ENCODE data around the gene LONP1. TPM values are rescaled to one million over a fixed set of nuclear protein-coding genes. Genes with fewer than 3 reads are reported as not detected.

Gene LONP1
- total RNA-seq, 6 experiments from 2014 or later: 67.9 to 86.0 (median 72.9) TPM

- TF ChIP-seq, protein P1, sequence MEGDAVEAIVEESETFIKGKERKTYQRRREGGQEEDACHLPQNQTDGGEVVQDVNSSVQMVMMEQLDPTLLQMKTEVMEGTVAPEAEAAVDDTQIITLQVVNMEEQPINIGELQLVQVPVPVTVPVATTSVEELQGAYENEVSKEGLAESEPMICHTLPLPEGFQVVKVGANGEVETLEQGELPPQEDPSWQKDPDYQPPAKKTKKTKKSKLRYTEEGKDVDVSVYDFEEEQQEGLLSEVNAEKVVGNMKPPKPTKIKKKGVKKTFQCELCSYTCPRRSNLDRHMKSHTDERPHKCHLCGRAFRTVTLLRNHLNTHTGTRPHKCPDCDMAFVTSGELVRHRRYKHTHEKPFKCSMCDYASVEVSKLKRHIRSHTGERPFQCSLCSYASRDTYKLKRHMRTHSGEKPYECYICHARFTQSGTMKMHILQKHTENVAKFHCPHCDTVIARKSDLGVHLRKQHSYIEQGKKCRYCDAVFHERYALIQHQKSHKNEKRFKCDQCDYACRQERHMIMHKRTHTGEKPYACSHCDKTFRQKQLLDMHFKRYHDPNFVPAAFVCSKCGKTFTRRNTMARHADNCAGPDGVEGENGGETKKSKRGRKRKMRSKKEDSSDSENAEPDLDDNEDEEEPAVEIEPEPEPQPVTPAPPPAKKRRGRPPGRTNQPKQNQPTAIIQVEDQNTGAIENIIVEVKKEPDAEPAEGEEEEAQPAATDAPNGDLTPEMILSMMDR (IDR thresholded peaks at IDR 0.05): no peak
- H3K9me3 Mint-ChIP-seq: no peaks in the 10 kb centered on the region
- H3K27ac Mint-ChIP-seq: no peak overlapping the region
Measured at GRCh38 chr19:5667751-5668271, 52.1 kb downstream of the LONP1 start.

DNA sequence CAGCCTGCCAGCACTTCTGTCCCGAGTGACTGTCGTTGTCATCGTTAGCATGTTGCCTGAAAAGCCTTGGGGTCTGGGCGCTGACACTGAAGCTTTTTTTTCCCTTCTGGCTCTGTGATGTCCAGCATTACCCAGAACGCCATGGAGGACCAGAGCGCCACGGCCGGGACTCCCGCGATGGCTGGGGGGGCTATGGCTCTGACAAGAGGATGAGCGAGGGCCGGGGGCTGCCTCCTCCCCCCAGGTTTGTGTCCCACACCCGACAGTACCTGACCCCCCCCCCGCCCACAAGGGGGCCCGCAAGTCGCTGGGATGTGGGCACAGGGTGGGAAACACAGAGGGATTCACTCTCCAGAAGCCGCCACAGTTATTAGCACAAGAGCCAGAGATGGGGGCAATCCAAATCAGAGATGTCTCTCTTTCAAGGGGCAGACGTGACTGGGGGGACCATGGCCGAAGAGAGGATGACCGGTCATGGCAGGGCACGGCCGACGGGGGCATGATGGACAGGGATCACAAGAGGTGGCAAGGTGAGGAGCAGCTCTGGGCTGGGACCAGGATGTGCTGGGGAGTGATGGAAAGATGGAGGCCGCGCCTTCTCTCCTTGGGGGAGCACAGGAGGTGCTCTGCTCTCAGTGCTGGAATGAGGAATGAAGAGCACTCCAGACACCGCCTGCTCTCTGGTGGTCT is 52.9 kb downstream of the LONP1 start:
- no peak overlapping the region for H3K27ac Mint-ChIP-seq
- no peaks in the 10 kb centered on the region for H3K9me3 Mint-ChIP-seq
- H3K4me3 Mint-ChIP-seq: no peak overlapping the region; the same call in 1 of the 2 replicates
- TF ChIP-seq, protein P1 (IDR thresholded peaks at IDR 0.05): no peak
- H3K36me3 Mint-ChIP-seq (ENCODE audit: low read depth): peaks cover 15% of the 10 kb centered on the region; the same call in 1 of the 2 replicates
- peaks cover 19% of the 10 kb centered on the region for H3K4me1 Mint-ChIP-seq (ENCODE audit: low read depth)
- peaks cover 2% of the 10 kb centered on the region; the same call in 1 of the 2 replicates for H3K27me3 Mint-ChIP-seq (ENCODE audit: insufficient read depth)
- no peak for DNase-seq

More at GRCh38 chr19:5667751-5668271, 52.1 kb downstream of the LONP1 start:
- no peak for DNase-seq
- Mint-ChIP-seq H3K27me3 (ENCODE audit: insufficient read depth) (peaks cover 4% of the 10 kb centered on the region; the same call in 1 of the 2 replicates), H3K4me1 (ENCODE audit: low read depth) (peaks cover 19% of the 10 kb centered on the region), H3K4me3 (no peak overlapping the region; the same call in 1 of the 2 replicates), H3K36me3 (ENCODE audit: low read depth) (peaks cover 16% of the 10 kb centered on the region; the same call in 1 of the 2 replicates)

- DNase-seq: peak; percentile 79
- H3K4me1 Mint-ChIP-seq (ENCODE audit: low read depth): peaks cover 19% of the 10 kb centered on the region
- H3K4me3 Mint-ChIP-seq: no peak overlapping the region
- no peaks in the 10 kb centered on the region for H3K27me3 Mint-ChIP-seq (ENCODE audit: insufficient read depth)
- TF ChIP-seq, protein P1 (IDR thresholded peaks at IDR 0.05): peak; percentile 63
- H3K9me3 Mint-ChIP-seq: no peaks in the 10 kb centered on the region
- H3K27ac Mint-ChIP-seq: peak overlapping the region; percentile 75
- peaks cover 18% of the 10 kb centered on the region; the same call in 1 of the 2 replicates for H3K36me3 Mint-ChIP-seq (ENCODE audit: low read depth)
Measured at GRCh38 chr19:5665781-5666513, 54.0 kb downstream of the LONP1 start.

- peak overlapping the region; percentile 29; the same call in 1 of the 2 replicates for H3K27ac Mint-ChIP-seq
- TF ChIP-seq, protein P1 (IDR thresholded peaks at IDR 0.05): no peak
- peaks cover 18% of the 10 kb centered on the region; the same call in 1 of the 2 replicates for H3K36me3 Mint-ChIP-seq (ENCODE audit: low read depth)
- peaks cover 19% of the 10 kb centered on the region for H3K4me1 Mint-ChIP-seq (ENCODE audit: low read depth)
- DNase-seq: no peak
- no peaks in the 10 kb centered on the region for H3K27me3 Mint-ChIP-seq (ENCODE audit: insufficient read depth)
- H3K9me3 Mint-ChIP-seq: no peaks in the 10 kb centered on the region
- H3K4me3 Mint-ChIP-seq: no peak overlapping the region
Measured at GRCh38 chr19:5664515-5664914, 55.4 kb downstream of the LONP1 start.

DNA sequence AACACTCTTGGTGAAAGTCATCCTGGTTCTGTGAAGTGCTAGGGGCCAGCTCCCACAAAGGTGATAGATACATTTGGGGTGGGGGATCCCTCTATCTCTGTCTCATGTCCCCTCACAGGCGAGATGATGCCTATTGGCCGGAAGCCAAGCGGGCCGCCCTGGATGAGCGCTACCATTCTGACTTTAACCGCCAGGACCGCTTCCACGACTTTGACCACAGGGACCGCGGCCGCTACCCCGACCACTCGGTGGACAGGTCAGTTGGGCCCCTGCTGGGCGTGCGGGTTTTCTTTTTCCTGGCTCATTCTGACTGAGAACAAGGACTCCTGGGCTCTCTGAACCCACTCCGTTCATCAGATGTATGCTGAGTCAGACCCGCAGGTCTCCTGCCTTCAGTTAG is 56.0 kb downstream of the LONP1 start:
- Mint-ChIP-seq H3K9me3 (no peaks in the 10 kb centered on the region), H3K27me3 (ENCODE audit: insufficient read depth) (no peaks in the 10 kb centered on the region), H3K27ac (no peak overlapping the region), H3K4me3 (no peak overlapping the region), H3K4me1 (ENCODE audit: low read depth) (peaks cover 19% of the 10 kb centered on the region), H3K36me3 (ENCODE audit: low read depth) (peaks cover 18% of the 10 kb centered on the region; the same call in 1 of the 2 replicates)
- TF ChIP-seq, protein P1 (IDR thresholded peaks at IDR 0.05): no peak
- DNase-seq: no peak

Measured in HFFc6 (cell line).